Ureter (tissue), 1 donor: ENCODE measurements around the gene NRK. TPM values are rescaled to one million over a fixed set of nuclear protein-coding genes. Genes with fewer than 3 reads are reported as not detected.
"Not testable (repeated sequence)": the region's sequence is repeated elsewhere in the genome, so short reads cannot be mapped to it uniquely, and the experiment has no call there.

Experiments
- DNase-seq: peaks from one replicate; pipeline ENCODE4 v3.0.0-alpha.2; 2020; ENCODE audit warnings: low spot score
- total RNA-seq: library from RNA; stranded (reverse); gene quantifications from one replicate; pipeline ENCODE4 v1.2.4, GENCODE V29; 2023
- donor health status: DM: yes; HTN: yes; CAD: no.

Gene NRK
- total RNA-seq, 1 donor from 2014 or later: 2.2 TPM

DNA sequence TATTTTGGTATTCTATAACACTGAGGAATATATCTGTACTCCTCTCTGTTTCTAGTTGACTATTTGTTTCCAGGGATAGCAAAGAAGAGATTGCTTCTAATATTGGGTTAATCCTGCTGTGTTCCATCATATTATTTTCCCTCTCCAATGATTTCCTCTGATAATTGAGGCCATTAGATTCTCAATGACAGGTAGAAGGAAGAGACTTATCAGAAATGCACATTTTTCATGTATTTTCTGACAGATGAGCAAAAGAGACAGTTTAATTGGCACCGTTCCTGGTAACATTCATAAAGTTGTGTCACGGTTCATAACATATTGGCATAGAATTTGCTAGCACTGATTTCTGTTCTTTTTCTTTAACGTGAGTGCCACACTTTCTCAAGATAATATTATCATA, 58.2 kb downstream of the NRK start:
- DNase-seq: no peak

DNA sequence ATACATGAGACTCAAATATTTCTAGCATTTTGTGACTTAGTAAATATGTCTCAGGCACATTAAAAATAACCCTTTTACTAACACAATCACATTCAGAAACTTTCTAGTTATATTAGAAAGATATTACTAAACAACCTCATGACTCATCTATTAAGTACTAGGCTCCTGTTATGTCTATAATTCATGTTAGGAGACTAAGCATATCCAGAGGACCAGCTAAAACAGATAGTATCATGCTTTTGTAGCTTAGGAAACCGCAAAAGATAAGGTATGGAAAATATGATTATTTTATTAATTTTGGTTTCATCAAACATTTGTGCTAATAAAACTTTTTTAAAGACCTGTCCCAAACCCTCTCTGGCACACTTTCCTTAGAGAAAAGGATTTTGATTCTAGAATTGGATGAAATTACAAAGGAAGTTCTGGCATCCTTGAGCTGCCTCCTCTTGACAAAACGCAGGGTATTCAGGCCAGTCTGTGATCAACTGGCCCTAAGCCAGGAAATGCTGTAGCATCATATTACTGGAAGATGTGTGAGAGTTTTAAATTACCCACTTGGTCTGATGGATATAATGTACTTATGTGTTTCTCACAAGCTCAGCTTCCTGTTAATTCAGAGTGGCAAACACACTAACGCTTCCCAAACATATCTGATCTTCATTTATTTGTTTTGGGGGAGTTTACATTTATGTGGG, 60.4 kb downstream of the NRK start:
- DNase-seq: no peak

DNA sequence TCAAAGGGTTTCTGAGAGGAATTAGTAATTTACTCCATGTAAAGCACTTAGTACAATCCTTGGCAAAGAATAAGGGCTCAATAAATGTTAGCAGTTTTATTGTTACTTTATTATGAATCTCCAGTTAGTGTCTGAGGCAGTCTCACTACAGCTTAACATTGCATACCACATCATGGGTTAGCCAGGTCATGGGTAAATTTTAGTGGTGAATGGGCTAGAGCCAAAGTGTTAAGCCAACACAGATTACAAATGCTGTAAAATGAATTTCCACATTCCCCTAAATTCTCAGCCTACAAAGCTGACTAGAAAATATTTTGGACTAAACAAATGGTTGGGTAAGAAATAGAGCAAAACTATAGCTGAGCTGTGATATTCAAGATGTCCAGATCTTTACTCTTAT, 72.4 kb downstream of the NRK start:
- no peak for DNase-seq

DNA sequence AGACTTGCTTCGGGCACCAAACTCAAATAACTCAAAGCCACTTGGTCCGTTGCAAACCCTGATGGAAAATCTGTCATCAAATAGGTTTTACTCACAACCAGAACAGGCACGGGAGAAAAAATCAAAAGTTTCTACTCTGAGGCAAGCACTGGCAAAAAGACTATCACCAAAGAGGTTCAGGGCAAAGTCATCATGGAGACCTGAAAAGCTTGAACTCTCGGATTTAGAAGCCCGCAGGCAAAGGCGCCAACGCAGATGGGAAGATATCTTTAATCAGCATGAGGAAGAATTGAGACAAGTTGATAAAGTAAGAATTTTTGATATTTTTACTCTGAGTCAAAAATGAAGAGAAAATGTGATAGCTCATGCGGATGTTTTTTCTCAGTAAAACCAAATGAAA, 87.2 kb downstream of the NRK start:
- DNase-seq: no peak

DNA sequence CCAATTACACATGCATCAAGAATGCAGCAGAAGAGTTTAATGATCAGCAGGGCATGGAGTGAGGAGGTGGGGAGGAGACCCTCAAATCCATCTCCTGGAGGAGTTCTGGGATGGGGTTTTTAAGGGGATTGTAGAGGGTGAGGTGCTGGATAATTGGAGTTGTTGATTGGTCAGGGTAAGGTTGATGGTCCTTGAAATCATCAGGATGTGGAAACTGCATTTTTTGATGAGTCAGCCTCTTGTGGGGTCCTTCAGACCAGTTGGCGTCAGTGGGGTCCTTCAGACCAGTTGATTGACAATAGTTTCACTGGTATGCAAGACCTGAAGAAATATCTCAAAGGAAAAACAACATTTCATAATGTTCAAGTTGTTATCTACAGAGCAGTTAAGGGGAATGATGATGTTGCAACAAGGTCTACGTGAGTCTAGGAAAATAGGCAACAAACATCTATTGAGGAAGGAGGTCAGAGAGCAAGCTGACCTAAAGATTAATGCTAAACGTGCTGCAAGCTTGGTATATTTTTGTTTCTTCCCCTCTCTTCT, 88.3 kb downstream of the NRK start:
- no peak for DNase-seq

DNA sequence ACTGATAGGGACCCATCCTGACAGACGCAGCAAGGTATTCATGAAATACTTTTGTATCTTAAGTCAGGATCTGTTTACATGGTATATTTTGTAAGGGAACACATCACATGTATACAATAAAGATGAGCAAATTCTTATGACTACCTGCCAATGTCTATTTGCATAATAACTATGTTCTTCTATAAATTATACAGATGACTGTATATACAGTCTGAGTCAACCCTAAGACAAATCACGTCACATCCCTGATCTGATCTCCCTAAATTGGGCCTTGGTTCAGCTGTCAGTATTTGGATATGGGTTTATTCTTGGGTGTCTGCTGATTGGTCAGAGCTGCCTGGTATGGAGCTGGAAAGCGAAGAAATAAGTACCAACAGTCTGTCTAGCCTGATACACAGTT, 122.9 kb downstream of the NRK start:
- no peak for DNase-seq

DNA sequence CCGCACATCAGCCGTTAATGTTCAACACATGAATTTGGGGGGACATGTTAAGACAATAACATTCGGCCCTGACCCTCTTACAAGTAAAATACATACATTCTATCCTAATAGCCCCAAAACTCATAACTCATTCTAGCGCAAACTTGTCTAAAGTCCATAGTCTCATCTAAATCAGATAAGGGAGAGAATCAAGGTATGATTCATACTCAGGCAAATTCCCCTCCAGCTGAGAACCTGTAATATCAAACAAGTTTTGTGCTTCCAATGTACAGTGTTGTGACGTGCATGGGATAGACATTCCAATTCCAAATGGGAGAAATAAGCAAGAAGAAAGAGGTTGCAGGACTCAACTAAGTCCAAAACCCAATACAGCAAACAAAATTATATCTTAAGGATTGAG, 147.1 kb downstream of the NRK start:
- no peak for DNase-seq

DNA sequence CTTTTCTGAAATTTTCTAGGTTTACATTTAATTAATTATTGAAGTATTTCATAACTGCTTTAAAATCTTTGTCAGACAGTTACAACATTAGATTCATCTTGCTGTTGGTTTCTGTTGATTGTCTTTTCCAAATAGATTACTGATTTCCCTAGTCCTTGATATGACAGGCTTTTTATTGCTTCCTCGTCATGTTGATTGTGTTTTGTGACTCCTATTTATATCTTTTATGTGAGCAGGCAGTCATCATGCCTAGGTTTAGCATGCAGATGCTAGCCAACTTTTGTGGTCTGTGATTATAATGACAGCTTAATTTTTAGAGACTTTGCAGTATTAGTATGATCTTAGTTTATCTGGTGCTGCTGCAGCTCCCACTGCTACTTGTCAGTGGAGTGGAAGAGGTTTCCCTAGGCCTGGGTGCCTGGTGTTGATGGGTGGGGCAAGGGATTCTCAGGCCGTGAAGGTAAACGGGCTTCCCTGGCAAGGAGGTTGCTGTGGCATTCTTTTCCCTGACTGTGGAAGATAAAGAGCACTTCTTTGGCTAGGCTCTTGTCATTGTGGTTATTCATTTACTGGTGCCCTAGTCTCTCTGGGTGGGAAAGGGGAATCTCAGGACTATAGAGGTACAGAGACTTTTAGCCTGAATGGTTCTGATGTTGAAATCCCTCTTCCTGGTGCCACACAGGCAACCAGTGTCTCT, 150.5 kb downstream of the NRK start:
- DNase-seq: no peak

DNA sequence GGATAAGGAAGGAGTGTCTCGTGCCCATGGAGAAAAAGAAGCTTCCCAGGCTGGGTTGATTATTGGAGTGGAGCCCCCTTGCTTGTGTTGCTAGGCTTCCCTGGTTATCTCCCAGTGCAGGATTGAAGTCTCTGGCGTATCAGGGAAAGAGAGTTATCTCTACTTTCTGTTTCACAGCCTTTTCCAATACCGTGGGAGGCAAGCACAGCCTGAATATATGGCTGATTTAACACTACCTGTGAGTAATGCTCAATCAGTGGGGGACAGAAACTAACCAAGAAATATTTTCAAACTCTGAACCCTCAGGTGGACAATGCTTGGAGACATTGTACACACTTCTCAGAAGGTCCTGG, 151.0 kb downstream of the NRK start:
- no peak for DNase-seq

DNA sequence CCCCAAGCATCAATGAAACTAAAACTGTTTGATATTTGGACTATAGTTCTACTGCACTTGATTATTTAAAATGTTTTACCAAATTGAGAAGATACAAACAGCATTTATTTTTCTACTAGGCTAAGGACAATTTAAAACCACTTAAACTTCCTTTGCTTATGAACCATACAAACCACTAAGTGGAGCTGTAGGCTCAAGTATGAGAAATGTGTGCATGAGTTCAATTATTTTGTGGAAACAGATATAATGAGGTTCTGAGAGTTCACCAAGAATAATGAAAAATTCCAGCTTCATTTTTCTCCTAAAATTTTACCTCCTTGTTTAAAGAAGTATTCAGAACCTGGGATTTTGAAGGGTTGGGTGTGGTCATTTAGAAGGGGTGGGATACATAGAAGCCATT, 153.0 kb downstream of the NRK start:
- DNase-seq: no peak

DNA sequence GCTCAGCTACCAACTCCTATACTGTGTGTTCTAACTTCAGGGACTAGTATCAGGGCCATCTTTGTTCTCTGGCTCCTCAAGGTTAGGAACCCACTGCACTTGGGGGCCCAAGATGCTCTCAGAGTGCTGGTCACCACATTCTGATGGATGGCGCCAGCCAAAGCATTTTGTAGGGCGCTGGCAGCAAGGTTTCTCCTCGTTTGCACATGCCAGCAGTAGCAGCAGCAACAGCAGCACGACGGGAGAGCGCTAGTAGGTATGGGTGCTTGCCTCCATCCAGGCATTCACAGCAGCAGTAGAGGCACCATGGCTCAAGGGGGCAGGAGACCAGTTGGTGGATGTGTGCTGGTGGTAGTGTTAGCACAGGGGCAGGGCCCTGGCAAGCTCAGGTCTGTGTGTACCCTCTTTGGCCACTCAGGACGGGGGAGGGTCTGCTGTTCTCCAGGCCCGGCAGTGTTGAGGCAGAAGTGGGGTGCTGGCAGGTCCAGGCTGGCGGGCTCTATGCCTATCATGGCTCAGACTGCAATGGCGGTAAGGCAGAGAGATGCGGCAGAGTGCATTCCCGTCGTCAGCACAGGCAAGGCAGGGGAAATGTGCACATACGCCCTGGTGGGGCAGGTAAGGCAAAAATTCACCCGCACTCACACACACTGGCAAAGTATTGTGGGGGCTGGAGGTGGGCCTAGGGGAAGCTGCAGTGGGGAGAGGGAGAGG, 159.6 kb downstream of the NRK start:
- no peak for DNase-seq

DNA sequence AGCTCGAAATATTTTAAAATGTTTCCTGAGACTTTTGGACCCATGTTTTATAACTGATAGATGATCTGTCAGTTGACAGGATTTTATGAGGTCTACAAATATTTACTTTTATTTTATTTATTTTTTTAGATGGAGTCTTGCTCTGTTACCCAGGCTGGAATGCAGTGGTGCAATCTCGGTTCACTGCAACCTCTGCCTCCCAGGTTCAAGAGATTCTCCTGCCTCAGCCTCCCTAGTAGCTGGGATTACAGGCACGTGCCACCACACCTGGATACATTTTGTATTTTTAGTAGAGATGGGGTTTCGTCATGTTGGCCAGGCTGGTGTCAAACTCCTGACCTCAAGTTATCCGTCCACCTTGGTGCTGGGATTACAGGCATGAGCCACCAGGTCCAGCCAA, 166.1 kb downstream of the NRK start:
- not testable (repeated sequence) for DNase-seq

DNA sequence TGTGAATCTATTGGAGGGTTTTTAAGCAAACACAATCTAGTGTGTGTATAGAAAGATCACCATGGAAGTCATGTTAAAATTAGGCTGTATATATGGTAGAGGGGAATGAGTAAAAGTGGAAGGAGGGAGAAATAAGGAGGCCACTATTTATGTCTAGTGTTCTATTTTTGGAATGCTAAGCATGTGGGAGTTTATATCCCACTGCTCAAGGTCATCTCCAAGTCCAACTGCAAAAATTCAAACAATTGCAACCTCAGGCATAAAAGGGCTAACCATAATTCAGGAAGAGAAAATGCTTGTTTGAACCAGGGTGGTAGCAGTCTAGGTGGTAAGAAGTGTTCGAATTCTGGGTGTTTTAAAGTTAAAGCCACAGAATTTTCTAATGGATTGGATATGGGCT, 177.0 kb downstream of the NRK start:
- DNase-seq: no peak

DNA sequence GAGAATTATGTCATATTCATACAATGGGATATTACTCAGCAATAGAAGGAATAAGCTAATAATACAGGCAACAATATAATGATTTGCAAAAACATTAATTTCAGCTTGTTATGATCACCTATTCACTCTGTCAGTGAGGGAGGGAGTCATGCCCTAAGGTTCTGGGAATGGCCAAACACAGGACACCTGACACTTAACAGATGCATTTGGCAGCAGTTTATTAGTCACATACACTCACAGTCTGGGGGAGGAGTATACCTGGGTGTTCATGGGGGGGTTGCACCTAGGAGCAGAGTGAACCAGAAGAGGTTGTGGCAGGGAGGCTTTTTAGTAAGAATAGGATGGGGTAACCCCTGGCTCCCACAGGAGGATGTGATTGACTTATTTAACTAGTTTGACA, 177.9 kb downstream of the NRK start:
- DNase-seq: no peak

DNA sequence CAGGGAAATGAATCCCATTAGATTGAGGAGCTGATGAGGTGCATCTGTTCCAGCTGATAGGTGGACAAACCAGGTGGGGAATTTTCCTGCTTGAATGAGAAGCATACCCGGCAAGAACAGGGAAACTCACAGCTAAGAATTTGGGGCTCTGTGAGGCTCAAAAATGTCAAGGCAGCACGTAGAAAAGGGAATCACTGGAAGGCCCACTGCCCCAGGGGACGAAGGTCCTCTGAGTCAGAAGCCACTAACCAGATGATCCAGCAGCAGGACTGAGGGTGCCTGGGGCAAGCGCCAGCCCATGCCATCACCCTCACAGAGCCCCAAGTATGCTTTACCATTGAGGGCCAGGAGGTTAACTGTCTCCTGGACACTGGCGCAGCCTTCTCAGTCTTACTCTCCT, 178.3 kb downstream of the NRK start:
- DNase-seq: not testable (repeated sequence)

DNA sequence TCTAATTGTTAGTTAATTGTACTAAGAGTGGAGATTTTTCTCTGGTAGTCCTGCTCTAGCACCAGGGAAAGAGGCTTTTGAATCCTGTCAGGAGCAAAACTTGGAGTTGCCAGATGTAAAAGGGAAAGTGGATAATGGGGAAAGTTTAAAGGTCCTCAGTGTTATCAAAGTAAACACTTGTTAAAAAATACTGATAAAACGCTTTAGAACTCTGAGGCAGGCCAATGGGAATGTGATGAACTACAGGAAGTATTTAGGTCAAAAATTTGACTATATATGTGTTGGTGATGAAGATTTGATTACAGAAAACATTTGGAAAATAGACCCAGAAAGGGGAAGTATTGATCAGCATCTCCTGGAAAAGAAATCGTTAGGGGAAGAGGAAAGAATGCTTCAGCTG, 183.3 kb downstream of the NRK start:
- DNase-seq: no peak

DNA sequence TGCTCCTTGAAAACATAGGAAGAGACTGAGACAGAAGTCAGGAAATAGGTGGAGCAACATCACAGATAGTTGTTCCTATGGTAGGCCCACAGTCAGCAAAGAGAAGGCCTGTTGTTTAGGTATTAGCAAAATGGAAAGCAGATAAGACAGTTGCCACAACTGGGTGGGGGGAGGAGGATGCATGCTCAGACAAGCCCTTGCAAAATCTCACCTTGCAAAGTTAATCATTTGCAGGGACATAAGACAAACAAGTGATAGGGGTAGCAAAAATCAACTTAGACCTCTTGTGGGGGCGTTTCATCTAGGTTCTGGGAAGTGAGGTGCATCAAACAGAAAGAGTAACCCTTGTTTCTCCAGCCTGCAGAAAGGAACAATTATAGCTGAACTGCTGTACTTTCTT, 185.5 kb downstream of the NRK start:
- DNase-seq: no peak

Other genes with a start within 250 kb of the NRK start
- gene SERPINA7, start 216.2 kb downstream of the NRK start, total RNA-seq: not detected